ENCODE measurements around the gene SMIM24.

GRCh38 chr19:3524078-3524842 is 43.9 kb upstream of the SMIM24 start:
- TF ChIP-seq CTCF (IDR thresholded peaks at IDR 0.05) = no peak
- no peak for TF ChIP-seq EZH2 (IDR thresholded peaks at IDR 0.05; ENCODE audit: borderline replicate concordance, insufficient read depth, low read depth, low read length, poor library complexity, severe bottlenecking)

Data from B cell (primary cell).